Measurements from ENCODE around the gene ANP32B. TPM values are rescaled to one million over a fixed set of nuclear protein-coding genes. Genes with fewer than 3 reads are reported as not detected.

Gene ANP32B
- total RNA-seq (2022; extraction: Qiagen RNA extraction; ENCODE audit: low read depth), result 299 to 372 TPM (median 318 TPM) in 5 replicates

DNA sequence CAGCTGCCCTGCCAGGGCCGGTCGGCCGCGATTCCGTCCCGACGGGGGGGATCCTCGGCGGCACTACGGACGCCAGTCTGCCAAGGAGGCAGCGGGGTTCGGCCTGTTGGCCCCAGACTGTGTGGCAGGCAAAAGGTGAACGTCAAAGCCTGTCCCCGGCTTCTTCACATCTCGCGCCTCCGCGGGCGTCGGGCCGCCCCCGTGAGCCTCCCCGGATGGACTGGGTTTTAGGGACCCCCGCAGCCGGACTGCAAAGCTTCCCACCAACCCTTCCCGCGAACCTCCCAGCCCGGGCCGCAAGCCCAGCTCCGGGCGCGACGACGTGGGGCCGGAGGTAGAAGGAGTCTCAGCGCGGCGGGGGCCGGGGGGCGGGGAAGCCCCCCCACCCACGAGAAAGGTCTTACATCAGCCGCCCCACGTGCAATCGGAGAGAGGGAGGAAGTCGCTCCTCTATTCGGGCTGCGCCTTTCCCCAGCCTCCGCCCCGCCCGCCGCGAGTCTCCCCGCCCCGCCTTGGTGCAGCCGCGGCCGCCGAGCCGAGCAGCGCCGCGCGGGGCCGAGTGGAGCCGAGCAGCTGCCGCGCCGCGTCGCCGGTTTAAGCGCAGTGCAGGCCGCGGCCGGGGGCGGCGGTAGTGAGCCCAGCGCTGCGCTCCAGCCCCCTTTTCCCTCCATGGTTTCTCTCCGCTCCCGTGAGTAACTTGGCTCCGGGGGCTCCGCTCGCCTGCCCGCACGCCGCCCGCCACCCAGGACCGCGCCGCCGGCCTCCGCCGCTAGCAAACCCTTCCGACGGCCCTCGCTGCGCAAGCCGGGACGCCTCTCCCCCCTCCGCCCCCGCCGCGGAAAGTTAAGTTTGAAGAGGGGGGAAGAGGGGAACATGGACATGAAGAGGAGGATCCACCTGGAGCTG is at the start of gene ANP32B:
Gene ANP32B, plus strand, starts transcription at position 659 of the 906 bp plus-strand sequence. Its CDS starts 215 bp downstream, at position 874.

GRCh38 chr9:97938081-97938644 is 45.0 kb upstream of the ANP32B start, which contains the start of gene HEMGN:
Gene HEMGN, minus strand, starts transcription at chr9:97938172. Its CDS starts 36 bp downstream, at chr9:97938136.

GRCh38 chr9:98056269-98057137 is 73.4 kb downstream of the ANP32B start, which contains the start of gene NANS:
Gene NANS, plus strand, starts transcription at chr9:98056732. Its CDS starts 77 bp downstream, at chr9:98056809.

Other genes with a start within 250 kb of the ANP32B start
- 2.9 to 4.5 TPM (median 4.3 TPM) in 5 replicates for gene FOXE1, start 130.1 kb upstream of the ANP32B start, total RNA-seq (2022; extraction: Qiagen RNA extraction; ENCODE audit: low read depth)
- gene TRMO, start 60.8 kb upstream of the ANP32B start, total RNA-seq (2022; extraction: Qiagen RNA extraction; ENCODE audit: low read depth), result 10.4 to 15.8 TPM (median 11.2 TPM) in 5 replicates
- not detected in 5 replicates for gene HEMGN, start 45.2 kb upstream of the ANP32B start, total RNA-seq (2022; extraction: Qiagen RNA extraction; ENCODE audit: low read depth)
- 57.5 to 72.8 TPM (median 67.6 TPM) in 5 replicates for gene NANS, start 73.4 kb downstream of the ANP32B start, total RNA-seq (2022; extraction: Qiagen RNA extraction; ENCODE audit: low read depth)
- gene TRIM14, start 135.9 kb downstream of the ANP32B start, total RNA-seq (2022; extraction: Qiagen RNA extraction; ENCODE audit: low read depth), result 10.4 to 15.3 TPM (median 13.6 TPM) in 5 replicates
- gene CORO2A, start 209.3 kb downstream of the ANP32B start, total RNA-seq (2022; extraction: Qiagen RNA extraction; ENCODE audit: low read depth), result 0.65 to 1.2 TPM (median 1.0 TPM) in 5 replicates